Mesodermal cell (in vitro differentiated cells): ENCODE results near the gene SELENOI.

Experiments
- H3K27ac ChIP-seq: 2 replicates; pipeline ENCODE4 v1.7.0; 2013; ENCODE audit warnings: mild to moderate bottlenecking, low read depth, low read length, moderate library complexity; ENCODE audit not compliant: severe bottlenecking
- H3K36me3 ChIP-seq: 2 replicates; pipeline ENCODE4 v1.7.1; 2013; ENCODE audit warnings: mild to moderate bottlenecking, low read length, moderate library complexity; ENCODE audit not compliant: control insufficient read depth, insufficient read depth
- H3K4me1 ChIP-seq: one replicate; pipeline ENCODE4 v1.7.1; 2013; ENCODE audit warnings: mild to moderate bottlenecking, low read length; ENCODE audit not compliant: insufficient read depth, control insufficient read depth, poor library complexity, severe bottlenecking
- H3K4me3 ChIP-seq: 2 replicates; pipeline ENCODE4 v1.7.0; 2013; ENCODE audit warnings: low read length, control low read depth, mild to moderate bottlenecking; ENCODE audit not compliant: insufficient read depth, poor library complexity, severe bottlenecking; ENCODE audit errors: extremely low read depth
- H3K9me3 ChIP-seq: 2 replicates; pipeline ENCODE4 v1.7.1; 2013; ENCODE audit warnings: mild to moderate bottlenecking, low read length, moderate library complexity; ENCODE audit not compliant: control insufficient read depth
- WGBS, 2 experiments: methylation state at CpG; one replicate each; pipeline ENCODE4 v1.1.5; 2013; ENCODE audit warnings: missing lambda C conversion rate in 2 of 2; ENCODE audit not compliant: insufficient coverage in 2 of 2; 5-methylcytosine and 5-hydroxymethylcytosine counted together

SELENOI gene

GRCh38 chr2:26410764-26411243 is 64.9 kb downstream of the SELENOI start:
- no CpG with 5 or more reads among the region's 2 CpGs for WGBS, 2 experiments
- Histone ChIP-seq H3K9me3 (no peaks in the 10 kb centered on the region), H3K4me1 (no peaks in the 10 kb centered on the region), H3K4me3 (no peak overlapping the region), H3K36me3 (no peaks in the 10 kb centered on the region), H3K27ac (no peak overlapping the region)

- Histone ChIP-seq H3K36me3 (no peaks in the 10 kb centered on the region), H3K9me3 (no peaks in the 10 kb centered on the region), H3K4me1 (no peaks in the 10 kb centered on the region), H3K27ac (no peak overlapping the region), H3K4me3 (no peak overlapping the region)
- whole genome bisulfite sequencing, 2 experiments = 95 to 100% methylated on average over 1 to 6 of the region's 6 CpGs
Measured at GRCh38 chr2:26411419-26411818, 65.5 kb downstream of the SELENOI start.

DNA sequence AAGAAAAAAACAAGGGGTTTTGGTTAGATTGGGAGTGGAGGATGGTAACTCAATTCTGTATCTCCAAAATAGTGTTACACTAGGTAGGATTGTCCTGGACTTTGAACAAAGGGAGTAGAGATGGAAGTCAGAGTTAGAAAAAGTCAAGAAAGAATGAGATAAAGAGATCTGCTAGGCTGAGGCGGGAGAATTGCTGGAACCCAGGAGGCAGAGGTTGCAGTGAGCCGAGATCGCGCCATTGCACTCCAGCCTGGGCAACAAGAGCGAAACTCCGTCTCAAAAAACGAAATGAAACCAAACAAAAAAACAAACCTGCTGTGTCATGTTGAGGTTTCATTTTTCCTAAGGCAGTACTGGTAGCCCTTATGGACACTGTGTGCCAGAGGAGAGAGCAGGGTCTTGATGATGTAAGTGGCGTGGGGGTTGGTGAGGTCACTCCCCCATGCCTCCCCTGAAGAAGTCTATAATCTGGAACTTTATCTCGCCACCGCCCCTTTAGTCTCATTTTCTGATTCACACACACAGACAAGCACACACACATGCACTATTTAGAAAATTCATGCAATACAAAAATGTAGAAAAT is 66.2 kb downstream of the SELENOI start:
- Histone ChIP-seq H3K9me3 (no peaks in the 10 kb centered on the region), H3K27ac (no peak overlapping the region)

DNA sequence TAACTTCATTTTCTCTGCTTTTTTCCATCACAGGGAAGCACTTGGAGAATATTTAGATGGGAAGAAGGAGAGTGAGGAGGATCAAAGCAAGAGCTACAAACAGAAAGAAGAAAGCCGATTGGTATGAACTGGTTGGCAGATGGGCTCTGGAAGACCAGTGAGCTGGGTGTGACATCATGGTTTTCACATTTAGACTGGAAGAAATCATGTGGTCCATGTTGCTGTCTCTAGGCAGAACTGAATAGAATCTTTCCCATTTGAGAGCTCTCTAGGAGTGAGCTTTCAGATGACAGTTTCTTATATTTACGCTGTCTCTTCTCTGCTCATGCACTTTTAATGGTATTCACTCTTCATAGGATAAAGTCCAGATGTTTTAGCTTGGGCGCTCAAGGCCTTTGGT is 68.4 kb downstream of the SELENOI start:
- Histone ChIP-seq H3K27ac (no peak overlapping the region), H3K9me3 (no peaks in the 10 kb centered on the region), H3K36me3 (no peaks in the 10 kb centered on the region), H3K4me3 (no peak overlapping the region), H3K4me1 (no peaks in the 10 kb centered on the region)
- 96 to 100% methylated on average over 3 of the region's 3 CpGs for WGBS, 2 experiments

More for the DNA sequence above, 66.2 kb downstream of the SELENOI start:
- Histone ChIP-seq H3K36me3 (no peaks in the 10 kb centered on the region), H3K4me3 (no peak overlapping the region), H3K4me1 (no peaks in the 10 kb centered on the region)
- WGBS, 2 experiments = 80 to 93% methylated on average over 2 to 7 of the region's 10 CpGs

DNA sequence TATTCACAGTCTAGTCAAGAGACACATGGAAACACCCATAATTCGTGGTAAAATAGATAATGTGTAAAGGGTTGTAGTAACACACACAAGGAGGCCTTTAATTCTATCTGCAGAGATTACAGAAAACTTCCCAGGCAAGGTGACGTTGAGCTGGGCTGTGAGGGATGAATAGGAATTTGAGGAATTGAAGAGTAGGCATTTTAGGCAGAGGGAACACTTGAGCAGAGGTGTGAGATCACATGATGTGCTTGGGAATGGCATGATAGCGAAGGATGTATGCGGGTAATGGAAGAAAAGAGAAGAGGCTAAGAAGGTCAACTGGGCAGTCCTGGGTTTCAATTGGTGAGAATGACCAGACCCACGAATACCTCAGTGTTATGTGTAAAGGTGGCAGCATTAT is 76.0 kb downstream of the SELENOI start:
- 91 to 92% methylated on average over 4 to 5 of the region's 5 CpGs for whole genome bisulfite sequencing, 2 experiments
- Histone ChIP-seq H3K36me3 (no peaks in the 10 kb centered on the region), H3K4me3 (no peak overlapping the region), H3K4me1 (peaks cover 9% of the 10 kb centered on the region), H3K9me3 (no peaks in the 10 kb centered on the region), H3K27ac (no peak overlapping the region)

GRCh38 chr2:26422947-26423629 is 77.1 kb downstream of the SELENOI start:
- H3K9me3 ChIP-seq = no peaks in the 10 kb centered on the region
- H3K4me1 ChIP-seq = peaks cover 9% of the 10 kb centered on the region
- 57 to 80% methylated on average over 2 to 3 of the region's 9 CpGs for WGBS, 2 experiments
- no peak overlapping the region for H3K27ac ChIP-seq
- no peak overlapping the region for H3K4me3 ChIP-seq
- no peaks in the 10 kb centered on the region for H3K36me3 ChIP-seq

- Histone ChIP-seq H3K4me3 (no peak overlapping the region), H3K36me3 (no peaks in the 10 kb centered on the region), H3K9me3 (no peaks in the 10 kb centered on the region), H3K4me1 (peaks cover 9% of the 10 kb centered on the region), H3K27ac (no peak overlapping the region)
- WGBS, 2 experiments = 94 to 98% methylated on average over 6 to 7 of the region's 9 CpGs
Measured at GRCh38 chr2:26423750-26424149, 77.8 kb downstream of the SELENOI start.

- Histone ChIP-seq H3K27ac (no peak overlapping the region), H3K4me1 (peaks cover 9% of the 10 kb centered on the region), H3K4me3 (no peak overlapping the region), H3K9me3 (no peaks in the 10 kb centered on the region), H3K36me3 (no peaks in the 10 kb centered on the region)
- 89 to 91% methylated on average over 1 of the region's 3 CpGs for WGBS, 2 experiments
Measured at GRCh38 chr2:26424221-26424620, 78.3 kb downstream of the SELENOI start.

- H3K4me1 ChIP-seq = peaks cover under 1% of the 10 kb centered on the region
- no peak overlapping the region for H3K4me3 ChIP-seq
- H3K27ac ChIP-seq = no peak overlapping the region
- 90 to 97% methylated on average over 2 of the region's 2 CpGs for WGBS, 2 experiments
- no peaks in the 10 kb centered on the region for H3K36me3 ChIP-seq
- no peaks in the 10 kb centered on the region for H3K9me3 ChIP-seq
Measured at GRCh38 chr2:26428846-26429245, 82.9 kb downstream of the SELENOI start.

DNA sequence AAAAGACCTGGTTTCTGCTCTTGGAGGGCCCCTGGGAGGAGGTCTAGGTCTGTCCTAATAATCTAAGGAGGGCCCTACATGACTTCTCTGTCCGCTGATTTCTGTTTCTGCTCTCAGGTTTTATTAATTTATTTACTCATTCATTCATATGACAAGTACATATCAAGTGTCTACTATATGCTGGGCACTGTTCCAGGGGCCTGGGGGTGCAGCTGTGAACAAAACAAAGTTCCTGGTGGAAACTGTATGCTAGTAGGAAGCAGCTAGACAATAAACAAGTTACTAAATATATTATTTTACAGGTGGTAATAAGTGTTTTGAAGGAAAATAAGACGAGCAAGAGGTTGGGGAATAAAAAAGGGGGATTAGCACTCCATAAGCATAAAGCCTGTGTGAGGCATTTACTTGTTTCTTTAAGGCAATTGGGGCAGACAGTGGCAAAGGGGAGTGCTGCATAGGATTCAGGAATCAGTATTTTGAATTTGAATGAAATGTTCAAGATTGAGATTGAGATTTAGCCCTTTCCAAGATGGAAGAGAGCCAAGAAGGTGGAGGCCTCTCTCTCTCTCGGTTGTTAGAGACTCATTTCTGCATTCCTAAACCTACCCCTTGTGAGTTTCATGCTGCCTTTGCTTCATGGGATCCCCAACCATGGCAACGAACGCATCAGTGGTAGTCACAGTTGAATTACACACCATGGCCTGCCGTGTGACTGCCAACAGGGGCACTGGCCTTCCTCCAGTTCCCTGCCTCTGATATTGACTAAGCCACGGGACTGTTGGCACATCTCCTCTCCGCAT is 84.0 kb downstream of the SELENOI start:
- Histone ChIP-seq H3K9me3 (no peaks in the 10 kb centered on the region), H3K36me3 (no peaks in the 10 kb centered on the region), H3K27ac (no peak overlapping the region), H3K4me3 (no peak overlapping the region), H3K4me1 (no peaks in the 10 kb centered on the region)
- 87 to 91% methylated on average over 7 to 8 of the region's 8 CpGs for WGBS, 2 experiments
